CD4-positive, alpha-beta T cell treated with Interleukin-17A for 1 hour (primary cell): ENCODE results near the gene NRTN.
"Not testable (repeated sequence)": the region's sequence is repeated elsewhere in the genome, so short reads cannot be mapped to it uniquely, and the experiment has no call there.

Source experiments
- DNase-seq: peaks from one replicate; pipeline ENCODE4 v3.0.0-alpha.2; 2020

Gene NRTN

GRCh38 chr19:5873617-5874199 is 68.8 kb downstream of the NRTN start:
- DNase-seq, result no peak

GRCh38 chr19:5874496-5874895 is 69.6 kb downstream of the NRTN start:
- DNase-seq, result not testable (repeated sequence)

GRCh38 chr19:5877427-5877826 is 72.6 kb downstream of the NRTN start:
- no peak for DNase-seq

DNA sequence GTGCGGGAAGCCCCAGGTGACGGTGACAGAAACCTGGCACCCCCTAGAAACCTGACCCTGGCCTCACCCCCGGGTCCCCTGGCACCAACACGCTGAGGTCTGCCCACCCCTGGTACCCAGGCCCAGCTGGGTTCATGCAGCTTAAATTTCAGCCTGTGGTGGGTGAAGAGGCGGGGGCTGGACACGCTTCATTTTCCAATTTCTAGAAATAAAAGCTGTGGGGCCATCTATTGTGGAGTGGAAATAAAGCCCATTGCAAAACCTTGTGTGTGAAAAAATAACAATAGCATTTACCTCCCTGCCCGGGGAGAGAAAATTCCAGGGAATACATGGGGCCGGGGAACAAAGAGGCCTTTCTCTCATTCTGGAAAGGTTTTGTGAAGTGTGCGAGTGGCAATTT is 73.0 kb downstream of the NRTN start:
- no peak for DNase-seq
